ENCODE results near the gene COL5A1.
"Not testable (repeated sequence)": the region's sequence is repeated elsewhere in the genome, so short reads cannot be mapped to it uniquely, and the experiment has no call there.

COL5A1 gene

DNA sequence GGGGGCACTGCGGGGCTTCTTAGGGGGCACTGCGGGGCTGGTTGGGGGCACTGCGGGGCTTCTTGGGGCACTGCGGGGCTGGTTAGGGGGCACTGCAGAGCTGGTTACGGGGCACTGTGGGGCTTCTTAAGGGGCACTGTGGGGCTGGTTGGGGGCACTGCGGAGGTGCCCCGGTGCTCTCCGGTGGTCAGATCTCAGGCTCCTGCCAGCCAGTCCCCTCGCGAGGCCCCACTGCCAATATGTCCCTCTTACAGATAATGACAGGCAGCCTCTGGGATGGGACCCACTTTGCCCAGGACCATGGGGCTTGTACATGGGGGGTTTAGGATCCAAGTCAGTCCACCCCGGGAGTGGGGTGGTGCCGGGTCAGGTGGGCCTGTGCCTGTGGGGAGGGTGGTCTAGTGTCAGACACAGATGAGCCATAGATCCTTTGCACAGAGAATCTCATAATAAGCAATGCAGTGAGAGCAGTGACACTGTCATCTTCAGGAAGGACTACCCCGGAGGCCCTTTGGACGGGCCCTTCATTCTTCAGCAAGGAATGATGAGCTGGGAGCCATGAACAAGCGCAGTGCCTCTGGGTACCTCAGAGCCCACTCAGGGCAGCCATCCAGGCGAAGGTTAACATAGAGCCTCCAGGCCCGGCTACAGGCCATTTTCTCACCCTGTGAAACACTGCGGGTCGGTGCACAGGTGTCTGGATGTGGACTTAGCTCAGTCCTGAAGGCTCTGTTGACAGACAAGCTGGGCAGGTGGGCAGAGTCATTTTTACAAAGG is 38.2 kb downstream of the COL5A1 start:
- DNase-seq: no peak

DNA sequence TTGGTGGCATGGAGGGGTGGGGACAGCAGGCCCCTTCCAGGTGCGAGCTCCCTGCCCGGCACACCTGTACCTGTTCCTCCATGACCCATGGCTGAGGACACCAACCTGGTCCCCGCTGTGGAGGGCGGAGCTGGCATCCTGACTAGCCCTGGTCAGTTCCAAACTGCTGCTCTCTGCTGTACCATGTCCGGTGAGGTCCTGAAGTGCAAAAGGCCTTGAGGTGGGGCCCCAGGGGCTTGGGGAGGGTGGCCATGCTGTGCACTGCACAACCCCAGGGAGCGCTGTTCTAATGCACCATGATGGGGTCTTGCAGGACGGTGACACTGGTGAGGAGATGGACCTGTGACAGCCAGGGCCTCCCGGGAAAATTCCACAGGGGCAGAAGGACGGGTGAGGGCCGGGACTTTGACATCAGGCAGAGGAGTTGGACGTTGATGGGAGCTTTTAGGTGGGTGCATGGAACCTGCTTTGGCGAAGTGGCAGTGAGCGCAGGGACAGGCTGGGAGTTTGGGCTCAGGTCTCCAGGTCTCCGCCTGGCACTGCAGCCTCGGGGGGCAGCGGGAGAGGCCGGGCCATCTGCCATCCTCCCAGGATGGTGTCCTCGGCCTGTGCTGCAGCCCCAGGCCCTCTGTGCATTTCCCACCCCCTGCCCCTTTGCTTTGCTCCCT is 38.9 kb downstream of the COL5A1 start:
- no peak for DNase-seq

DNA sequence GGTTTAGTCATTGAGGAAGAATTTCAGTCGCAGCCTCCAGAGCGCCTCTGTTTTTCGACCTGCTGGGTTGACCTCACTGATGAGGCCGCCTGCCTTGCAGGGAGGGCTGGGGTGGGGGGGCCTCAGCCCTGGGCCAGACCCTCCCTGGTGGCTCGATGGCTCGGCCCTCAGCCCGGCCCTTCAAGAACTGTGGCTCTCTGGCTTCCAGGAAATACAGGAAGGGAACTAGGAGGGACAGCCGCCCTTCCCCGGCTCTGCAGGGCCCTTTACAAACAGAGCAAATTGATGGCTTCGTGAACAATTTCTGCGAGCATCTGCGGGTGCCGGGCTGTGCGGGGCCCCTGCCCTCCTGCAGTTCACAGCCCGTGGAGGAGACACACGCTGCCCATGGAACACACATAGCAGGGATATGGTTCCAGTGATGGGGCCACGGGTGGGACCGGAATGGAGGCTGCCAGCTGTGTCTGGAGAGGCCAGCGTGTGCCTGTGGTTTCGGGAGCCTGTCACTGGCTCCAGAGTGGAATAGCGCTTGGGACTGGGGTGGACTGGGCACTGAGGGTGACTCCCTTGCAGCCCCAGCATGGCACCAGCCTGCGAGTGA is 39.6 kb downstream of the COL5A1 start:
- no peak for DNase-seq

DNA sequence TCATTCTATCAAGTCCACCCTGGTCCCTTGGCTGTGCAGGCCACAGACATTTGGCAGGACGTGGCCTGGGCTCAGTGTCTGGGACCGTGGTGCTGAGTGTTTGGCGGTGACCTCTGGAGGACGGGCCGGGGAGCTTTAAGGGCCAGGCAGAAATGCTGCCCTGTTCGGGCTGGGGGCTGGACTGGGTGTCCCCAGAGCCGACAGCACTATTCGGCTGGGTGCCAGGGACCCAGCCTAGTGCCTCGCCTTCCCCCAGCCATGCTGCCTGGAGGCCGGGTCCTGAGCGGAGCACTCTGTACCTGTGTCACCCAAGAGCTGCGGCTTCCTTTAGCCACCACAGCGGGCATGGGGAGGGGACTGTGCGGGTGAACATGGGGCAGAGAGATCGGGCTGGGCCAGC is 40.4 kb downstream of the COL5A1 start:
- DNase-seq: no peak

DNA sequence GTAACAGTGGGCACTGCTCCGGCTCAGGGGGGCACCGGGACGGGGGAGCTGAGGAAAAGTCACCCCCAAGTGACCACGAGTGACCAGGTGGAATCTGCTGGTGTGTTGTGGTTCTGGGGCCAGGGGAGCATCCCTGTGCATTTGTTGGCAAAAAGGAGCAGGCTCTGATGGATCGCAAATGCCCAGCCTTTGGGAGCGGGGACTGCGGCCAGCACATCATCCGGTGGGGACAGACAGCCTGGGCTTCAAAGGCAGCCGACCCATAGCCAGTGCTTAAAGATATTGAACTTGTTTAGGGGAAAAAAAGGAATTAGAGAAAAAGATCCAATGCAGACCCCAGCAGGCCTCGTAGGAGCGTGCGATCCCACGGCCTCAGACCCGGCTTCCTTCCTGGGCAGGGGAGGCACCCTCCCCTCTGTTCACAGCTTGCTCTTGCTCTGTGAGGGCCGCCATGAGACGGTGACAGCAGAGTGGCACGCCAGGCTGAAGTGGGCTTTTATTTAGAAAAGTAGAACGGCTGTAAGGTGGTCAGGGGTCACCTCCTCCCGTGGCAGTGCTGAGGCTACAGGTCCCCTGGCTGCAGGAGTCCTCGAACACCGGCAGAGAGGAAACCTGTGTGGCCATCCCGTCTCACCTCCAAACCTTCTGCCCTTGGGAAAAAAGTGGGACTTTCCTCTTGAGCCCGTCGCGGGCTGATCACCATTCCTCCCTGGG is 41.2 kb downstream of the COL5A1 start:
- no peak for DNase-seq

DNA sequence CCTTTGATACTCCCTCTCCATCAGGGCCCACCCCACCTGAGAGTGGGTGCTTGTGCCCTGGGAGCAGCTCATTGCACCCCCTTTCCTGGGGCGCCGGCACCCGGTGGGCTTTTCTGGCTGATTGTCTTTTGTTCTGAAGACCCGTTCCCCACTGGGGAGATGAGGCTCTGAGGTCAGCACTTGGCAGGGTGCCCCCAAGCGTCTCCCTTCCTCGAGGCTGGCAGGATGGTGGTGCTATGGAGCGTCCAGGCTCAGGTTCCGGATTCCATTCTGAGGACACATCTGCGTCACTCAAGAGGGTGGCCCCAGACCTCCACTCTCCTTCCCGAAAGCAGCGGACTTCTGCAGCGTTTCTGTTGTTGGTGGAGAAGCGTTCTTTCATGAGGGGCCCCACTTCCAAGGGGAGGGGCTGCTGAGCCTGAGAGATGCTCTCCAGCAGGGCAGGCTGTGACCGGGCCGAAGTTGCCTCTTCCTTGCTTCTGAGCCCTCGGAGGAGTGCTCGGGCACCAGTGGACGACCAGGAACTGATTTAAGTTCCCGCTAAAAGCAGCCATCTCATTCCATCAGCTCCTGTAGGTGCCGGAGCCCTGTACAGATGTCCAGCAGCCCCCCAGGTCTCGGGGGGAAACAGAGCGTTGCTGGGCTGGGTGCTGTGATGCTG is 42.2 kb downstream of the COL5A1 start:
- no peak for DNase-seq

DNA sequence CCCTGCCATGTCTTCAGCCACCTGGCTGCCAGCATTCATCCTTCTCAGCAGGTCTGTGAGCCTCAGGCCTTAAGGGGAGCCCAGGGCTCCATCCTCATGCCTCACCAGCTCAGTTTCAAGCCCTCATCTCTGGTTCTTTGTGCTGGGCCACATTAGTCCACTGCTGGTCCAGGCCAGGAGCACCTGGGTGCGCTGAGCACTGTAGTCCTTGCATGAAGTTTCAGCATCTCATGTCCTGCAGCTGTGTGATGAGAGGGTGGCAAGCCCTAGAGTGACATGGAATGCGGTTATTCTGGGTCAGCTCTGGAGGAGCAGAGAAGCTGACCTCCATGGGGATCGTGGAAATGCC is 42.7 kb downstream of the COL5A1 start:
- no peak for DNase-seq

DNA sequence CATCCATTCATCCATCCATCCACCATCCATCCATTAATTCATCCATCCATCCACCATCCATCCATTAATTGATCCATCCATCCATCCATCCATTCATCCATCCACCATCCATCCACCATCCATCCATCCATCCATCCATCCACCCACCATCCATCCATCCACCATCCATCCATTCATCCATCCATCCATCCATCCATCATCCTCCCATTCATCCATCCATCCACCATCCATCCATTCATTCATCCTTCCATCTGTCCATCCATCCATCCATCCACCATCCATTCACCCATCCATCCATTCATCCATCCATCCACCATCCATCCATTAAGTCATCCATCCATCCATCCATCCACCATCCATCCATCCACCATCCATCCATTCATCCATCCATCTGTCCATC is 43.3 kb downstream of the COL5A1 start:
- not testable (repeated sequence) for DNase-seq

DNA sequence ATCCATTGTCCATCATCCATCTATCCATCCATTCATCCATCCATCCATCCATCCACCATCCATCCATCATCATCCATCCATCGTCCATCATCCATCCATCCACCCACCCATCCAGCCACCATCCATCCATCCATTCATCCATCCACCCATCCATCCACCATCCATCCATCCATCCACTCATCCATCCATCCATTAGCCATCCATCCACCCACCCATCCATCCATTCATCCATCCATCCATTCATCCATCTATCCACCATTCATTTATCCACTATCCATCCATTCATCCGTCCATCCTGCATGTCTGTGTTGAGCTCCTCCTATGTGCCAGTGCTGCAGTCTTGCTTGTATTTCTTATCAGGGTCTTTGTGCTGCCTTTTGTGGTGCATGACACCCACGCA is 44.2 kb downstream of the COL5A1 start:
- no peak for DNase-seq

DNA sequence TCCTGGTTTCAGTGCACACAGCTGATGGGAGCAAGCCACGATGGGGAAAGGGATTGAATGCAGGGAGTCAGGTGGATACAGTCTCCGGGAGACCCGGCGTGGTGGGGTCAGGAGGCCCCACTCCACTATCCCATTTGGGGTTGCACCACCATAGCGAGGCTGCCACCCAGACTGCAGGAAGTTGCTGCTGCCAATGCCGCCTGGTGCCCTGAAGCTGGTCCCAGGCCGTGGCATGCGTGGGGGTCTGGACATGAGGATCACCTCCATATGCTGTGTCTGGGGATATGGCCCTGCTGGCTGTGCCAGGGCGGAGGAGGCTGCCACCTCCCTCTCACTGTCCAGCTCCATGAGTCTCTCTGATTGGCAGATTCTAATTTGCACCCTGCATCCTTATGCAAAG is 45.3 kb downstream of the COL5A1 start:
- DNase-seq: no peak

DNA sequence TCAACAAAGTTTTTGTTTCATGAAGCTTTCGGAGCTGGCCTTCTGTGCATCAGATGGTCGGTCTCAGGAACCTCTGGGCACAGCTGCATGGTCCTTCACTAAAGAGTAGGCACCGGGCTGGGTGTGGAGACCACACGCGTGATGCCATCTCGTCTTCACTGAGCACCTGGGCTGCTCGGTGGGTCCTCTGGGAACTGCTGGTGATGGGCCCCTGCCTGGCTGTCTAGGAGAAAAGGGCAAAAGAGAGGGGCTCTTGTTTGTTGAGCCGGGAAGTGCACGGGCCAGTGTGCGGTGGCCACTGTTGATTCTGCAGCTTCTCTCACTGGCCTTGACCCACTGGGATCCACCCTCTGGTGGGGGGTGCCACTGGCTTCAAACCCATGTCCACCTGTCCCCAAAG is 46.0 kb downstream of the COL5A1 start:
- DNase-seq: no peak

DNA sequence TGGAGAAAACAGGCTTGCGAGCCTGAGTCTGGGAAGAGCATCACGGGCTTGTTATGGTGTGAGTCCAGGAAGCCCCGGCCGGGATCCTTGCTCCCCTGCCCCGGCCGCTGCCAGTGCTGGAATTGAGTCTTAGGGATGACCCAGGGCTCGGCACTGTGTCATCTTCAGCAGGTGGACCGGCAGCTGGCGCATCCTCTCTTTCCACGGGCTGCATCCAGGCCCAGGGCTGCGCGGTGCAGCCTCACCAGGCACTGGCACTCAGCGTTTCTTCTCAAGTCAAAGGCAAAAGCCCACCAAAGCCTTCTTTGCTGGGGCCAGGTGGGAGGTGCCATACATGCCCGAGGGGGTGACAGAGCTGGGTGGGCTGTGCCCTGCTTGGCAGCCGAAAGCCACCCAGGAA is 46.6 kb downstream of the COL5A1 start:
- DNase-seq: no peak

DNA sequence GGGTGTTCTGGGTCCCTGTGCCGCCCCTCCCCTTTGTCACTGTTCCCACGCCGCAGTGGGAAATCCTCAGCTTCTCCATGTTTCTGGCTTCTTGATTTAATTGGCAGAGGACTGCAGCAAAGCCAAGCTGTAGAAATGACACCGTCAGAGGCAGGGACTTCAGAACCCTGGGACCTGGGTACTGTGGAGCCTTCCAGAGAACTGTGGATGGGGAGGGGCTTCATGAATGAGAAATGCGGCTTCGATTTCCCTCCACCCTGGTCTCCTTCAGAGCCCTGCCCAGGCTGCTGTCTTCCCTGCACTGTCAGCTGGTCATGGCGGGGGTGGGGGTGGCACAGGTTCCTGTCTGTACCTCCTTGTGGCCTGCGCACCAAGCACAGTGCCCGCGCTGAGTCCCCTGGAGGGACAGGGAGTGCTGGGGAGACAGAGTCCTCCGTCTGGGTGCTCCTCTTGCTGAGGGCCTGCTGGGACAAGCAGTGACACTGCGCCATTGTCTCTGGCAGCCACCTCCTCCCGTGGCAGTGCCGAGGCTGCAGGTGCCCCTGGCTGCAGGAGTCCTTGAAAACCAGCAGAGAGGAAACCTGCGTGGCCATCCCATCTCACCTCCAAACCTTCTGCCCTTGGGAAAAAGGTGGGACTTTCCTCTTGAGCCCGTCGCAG is 47.2 kb downstream of the COL5A1 start:
- no peak for DNase-seq

DNA sequence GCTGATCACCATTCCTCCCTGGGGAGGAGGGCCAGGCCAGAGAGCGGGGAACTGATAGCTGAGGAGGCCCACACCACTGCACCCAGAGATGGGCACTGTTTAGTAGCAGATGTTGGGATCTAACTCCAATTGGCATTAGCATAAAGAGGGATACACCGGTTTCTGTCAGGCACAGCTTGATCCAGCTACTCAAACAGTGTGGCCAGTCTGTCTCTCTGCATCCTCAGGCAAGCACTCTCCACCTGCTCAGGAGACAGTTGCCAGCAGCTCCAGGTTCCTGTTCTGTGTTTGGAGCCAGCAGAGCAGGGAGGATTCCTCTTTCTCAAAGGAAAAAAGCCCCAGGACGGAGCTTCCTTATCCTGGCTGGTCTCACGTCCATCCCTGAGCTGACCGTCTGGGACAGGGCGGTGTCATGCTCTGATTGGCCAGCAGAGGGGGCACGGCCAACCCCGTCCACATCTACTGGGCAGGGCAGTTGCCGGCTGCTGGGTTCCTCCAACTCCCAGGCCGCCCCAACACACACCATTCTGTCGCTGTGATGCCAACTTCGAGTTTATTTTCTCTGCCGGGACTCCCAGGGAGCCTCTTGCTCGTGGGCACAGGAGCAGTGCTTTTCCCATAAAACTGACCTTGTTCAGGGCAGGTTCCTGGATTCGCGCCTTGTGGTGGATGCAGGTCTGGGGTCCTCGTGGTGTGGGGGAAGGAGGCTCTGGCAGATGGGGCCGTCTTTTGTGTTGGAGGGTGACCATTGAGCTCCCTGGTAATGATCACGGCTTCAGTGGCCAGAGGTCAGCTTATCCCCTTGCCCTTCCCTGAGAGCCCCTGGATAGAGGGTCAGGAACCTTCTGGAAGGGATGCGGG is 47.9 kb downstream of the COL5A1 start:
- no peak for DNase-seq

DNA sequence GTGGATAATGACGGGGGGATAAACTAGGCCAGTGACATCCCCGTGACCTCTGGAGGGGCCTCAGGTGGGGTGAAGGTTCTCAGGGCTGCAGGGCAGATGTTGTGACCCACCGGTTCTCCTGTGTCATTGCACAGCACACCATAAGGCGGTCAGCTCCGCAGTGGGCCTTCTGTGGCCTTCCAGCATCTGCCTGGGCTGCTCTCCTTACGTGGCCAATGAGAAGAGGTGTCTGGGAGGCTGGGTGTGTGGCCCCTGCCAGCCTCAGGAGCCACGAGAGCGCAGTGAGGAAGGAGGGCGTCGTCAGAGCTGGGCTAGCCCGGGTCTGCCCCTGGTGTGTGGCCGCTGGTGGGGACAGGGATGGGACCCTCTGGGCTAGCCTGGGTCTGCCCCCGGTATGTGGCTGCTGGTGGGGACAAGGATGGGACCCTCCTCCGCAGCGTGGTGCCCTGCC is 48.7 kb downstream of the COL5A1 start:
- DNase-seq: no peak

DNA sequence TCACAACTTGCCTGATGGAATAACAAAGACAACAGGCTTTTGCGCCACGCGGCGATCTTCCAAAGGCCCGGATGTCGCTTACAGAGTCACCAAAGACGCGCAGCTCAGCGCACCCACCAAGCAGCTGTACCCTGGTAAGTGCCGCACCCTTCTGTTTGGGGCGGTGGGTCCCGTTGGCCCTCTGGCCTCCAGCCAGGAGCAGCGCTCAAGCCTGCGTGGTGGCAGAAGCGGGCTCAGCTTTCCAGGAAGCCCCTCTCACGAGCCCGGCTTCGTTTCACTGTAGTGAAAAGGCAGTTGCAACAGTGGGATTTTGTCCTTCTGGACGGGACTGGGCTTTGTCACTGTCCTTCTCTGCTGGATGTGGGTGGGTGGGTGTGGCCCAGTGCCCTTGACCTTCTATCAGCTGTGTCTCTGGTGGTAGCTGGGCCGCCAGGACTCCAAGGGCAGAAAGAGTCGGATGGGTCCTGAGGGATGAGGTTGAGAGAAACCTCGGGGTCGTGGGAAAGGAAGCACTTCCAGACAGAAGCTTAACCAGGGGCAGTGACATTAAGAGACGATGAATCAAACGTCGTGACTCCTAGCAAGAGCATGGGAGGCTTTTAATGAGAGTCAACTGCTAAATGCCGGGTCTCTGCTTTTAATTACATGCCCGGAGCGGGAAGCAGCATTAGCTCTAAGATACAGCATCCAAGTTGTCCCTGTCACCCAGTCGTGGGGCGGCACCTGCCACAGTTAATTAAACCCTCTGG is 49.5 kb downstream of the COL5A1 start:
- DNase-seq: no peak

DNA sequence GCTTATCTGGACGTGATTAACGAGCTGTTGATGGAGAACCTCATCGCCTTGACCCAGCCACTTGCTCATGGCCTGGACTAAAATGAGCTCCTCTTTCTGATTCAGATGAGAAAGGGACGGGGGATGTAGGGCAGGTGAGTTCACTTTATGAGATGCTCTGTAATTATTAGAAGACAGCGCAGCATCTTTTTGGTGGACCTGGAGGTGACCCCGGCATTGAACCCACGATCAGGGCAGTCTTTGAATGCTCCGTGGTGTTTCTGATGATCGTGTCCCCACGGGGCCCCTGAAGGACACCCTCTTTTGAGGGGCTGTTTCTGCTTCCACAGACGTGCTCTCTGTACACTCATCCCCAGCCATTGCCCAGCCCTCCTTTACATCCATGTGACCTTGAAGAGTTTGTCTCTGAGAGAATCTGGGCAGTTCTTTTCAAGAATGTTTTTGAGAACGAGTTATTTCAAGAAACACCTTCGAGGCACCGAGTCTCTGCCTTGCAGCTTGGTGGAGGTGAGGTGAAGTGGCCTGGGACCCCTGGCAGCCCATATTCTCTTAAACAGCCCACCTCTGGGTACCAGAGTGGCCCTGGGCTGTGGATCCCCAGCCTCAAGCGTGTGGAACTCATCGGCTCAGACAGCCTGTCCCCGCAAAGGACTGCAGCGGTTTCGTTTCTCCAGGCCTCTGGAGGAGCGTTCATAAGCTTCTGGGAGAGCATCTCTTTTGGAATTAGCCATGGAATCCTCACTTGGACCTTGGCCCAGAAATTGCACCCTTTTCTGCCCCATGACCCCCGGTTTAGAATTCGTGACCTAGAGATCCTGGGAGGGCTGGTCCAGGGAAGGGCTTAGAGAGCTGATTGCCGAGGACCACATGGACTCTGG is 50.3 kb downstream of the COL5A1 start:
- DNase-seq: no peak

DNA sequence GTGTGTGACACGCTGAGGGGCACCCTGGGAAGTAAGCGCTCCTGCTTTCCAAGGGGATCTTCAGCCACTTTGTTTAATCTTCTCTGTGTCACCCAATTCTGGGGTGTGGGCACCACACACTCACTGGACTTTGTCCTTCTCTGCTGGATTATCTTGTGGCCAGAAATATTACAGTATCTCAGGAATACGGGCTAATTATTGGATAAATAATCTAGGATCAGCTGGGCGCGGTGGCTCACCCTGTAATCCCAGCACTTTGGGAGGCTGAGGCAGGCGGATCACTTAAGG is 50.9 kb downstream of the COL5A1 start:
- DNase-seq: no peak

DNA sequence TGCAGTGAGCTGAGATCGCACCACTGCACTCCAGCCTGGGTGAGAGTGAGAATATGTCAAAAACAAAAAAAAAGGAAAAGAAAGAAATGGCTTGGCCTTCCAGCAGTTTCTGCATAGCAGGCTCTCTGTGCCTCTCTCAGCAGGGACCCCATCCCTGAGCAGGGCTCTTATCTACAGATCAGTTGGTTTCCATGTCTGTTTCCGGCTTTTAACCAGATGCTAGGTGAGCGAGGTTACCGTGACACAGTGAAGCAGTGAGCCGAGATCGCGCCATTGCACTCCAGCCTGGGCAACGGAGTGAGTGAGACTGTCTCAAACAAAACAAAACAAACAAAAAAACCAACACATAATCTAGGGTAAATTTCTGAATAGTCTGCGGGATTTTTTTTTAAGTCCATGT is 51.4 kb downstream of the COL5A1 start:
- no peak for DNase-seq

Data from NCI-H2081 (cell line).